Aorta (tissue), 5 donors: ENCODE results near the gene LEUTX. TPM values are rescaled to one million over a fixed set of nuclear protein-coding genes. Genes with fewer than 3 reads are reported as not detected.

ENCODE experiments used
- ATAC-seq: fragments of 200-7000 bp; cut with Tn5 transposase; one replicate; pipeline ENCODE4 v1.9.1; 2022; ENCODE audit warnings: moderate library complexity; ENCODE audit not compliant: low FRiP score
- DNase-seq, 2 donors: peaks; one replicate each; pipeline ENCODE4 v3.0.0-alpha.2; 2020
- H3K27ac ChIP-seq, 2 donors: one replicate each; pipeline ENCODE4 v1.5.1; 2013; ENCODE audit warnings: low read length in 2 of 2, mild to moderate bottlenecking in 2 of 2, moderate library complexity in 2 of 2, control low read depth in 1 of 2, inconsistent platforms in 1 of 2, low read depth in 1 of 2
- H3K27me3 ChIP-seq, 2 donors: one replicate each; pipeline ENCODE4 v1.6.1; 2013; ENCODE audit warnings: control low read depth in 1 of 2, low read length in 1 of 2, mild to moderate bottlenecking in 1 of 2, moderate library complexity in 1 of 2; ENCODE audit not compliant: insufficient read depth in 2 of 2, control insufficient read depth in 1 of 2
- H3K36me3 ChIP-seq, 2 donors: one replicate each; pipeline ENCODE4 v1.6.1; 2013; ENCODE audit warnings: control low read depth in 1 of 2, low read length in 1 of 2, mild to moderate bottlenecking in 1 of 2; ENCODE audit not compliant: insufficient read depth in 2 of 2, control insufficient read depth in 1 of 2
- H3K4me1 ChIP-seq, 2 donors: one replicate each; pipeline ENCODE4 v1.6.1; 2013; ENCODE audit warnings: low read length in 2 of 2, control low read depth in 1 of 2, mild to moderate bottlenecking in 1 of 2, moderate library complexity in 1 of 2; ENCODE audit not compliant: insufficient read depth in 2 of 2, control insufficient read depth in 1 of 2
- H3K4me3 ChIP-seq, 2 donors: one replicate each; pipeline ENCODE4 v1.5.1; 2013; ENCODE audit warnings: low read length in 2 of 2, control low read depth in 1 of 2, mild to moderate bottlenecking in 1 of 2
- H3K9me3 ChIP-seq: one replicate; pipeline ENCODE4 v1.6.1; 2013; ENCODE audit warnings: mild to moderate bottlenecking, low read length; ENCODE audit not compliant: control insufficient read depth
- WGBS, 2 donors: extraction: QIAGEN DNeasy Blood & Tissue Kit; methylation state at CpG; one replicate each; pipeline ENCODE4 v1.1.7; 2013; 5-methylcytosine and 5-hydroxymethylcytosine counted together
- intact Hi-C, 2 donors: fragments of 100-400 bp; cut with DNase I; formaldehyde crosslinking; loops; one replicate each; pipeline versions ENCODE4 v1.14.2 to v1.15.0; 2022
- polyA plus RNA-seq, 2 donors: library from polyadenylated mRNA; stranded (reverse); fragments of 200-250 nt; gene quantifications; one replicate each; pipeline ENCODE4 v1.2.3, GENCODE V29; 2013
- total RNA-seq, 2 donors: library from RNA; stranded (reverse); fragmentation: NEBNext Ultra II Directional; extraction: Animal tissue kit (Norgen Biotek cat#: 25700); gene quantifications; one replicate each; pipeline ENCODE4 v1.2.1, GENCODE V29; 2021
- donor health status: healthy with polysubstance abuse.
- donor health status: Bipolar disorder and iron deficiency.
- donor health status: DM: no; HTN: no; CAD: no.
- donor health status: DM: no; HTN: no; CAD: no.
- donor health status: DM: yes; HTN: yes; CAD: no.

LEUTX gene
- total and polyA plus RNA-seq, 4 donors = not detected

DNA sequence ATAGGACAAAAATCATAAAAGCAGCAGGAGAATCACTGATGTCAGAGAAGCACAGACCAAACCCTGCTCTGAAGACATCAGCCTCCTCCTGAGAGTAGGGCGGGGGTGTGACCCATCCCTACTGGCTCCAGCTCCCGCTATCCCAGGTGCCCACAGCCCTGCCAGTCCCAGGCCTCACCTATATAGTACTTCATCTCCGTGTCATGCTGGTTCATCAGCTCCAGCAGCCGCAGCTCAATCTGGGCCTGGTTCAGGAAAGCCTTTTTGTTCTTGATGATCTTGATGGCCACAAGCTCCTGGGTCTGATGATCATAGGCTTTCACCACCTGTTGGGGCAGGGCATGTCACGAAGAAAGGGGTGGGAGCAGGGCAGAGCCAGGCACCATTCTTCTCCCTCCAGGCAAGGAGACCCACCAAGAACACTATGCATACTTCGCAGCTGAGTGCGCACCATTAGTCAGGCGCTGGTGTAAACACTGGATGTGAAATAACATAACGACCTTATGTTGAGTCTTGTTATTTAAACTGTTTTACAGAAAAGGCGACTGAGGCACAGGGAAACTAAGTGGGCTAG lies 51.1 kb downstream of the LEUTX start:
- Histone ChIP-seq H3K36me3 (peaks cover 0 to 2% of the 10 kb centered on the region in 2 donors), H3K27me3 (no peaks in the 10 kb centered on the region), H3K27ac (no peak overlapping the region), H3K4me1 (peaks cover 0 to 5% of the 10 kb centered on the region in 2 donors), H3K4me3 (no peak overlapping the region), H3K9me3 (no peaks in the 10 kb centered on the region)
- DNase-seq = no peak
- intact Hi-C loops = no loop called here
- no peak for ATAC-seq
- WGBS, 2 donors = 93 to 94% methylated on average over 10 of the region's 10 CpGs

DNA sequence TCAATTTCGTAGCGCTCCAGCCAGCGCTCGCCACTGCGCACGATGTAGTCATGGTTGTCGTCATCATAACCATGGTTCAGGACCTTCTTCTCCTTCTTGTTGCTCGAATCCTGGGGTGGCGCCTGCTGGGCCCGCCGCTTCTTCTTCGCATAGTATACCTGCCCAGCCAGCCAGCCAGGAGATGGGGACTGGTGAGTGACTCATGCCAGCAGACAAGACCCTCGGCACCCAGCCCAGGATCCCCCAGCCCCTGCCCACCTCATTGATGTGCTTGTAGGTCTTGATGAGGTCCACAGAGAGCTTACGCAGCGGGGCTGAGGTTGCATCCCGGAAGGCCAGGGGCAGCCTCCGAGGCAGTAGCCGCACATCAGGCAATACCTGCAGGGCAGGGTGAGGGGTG lies 51.8 kb downstream of the LEUTX start:
- DNase-seq = no peak
- 92 to 94% methylated on average over 18 of the region's 18 CpGs for WGBS, 2 donors
- intact Hi-C loops = no loop called here

DNA sequence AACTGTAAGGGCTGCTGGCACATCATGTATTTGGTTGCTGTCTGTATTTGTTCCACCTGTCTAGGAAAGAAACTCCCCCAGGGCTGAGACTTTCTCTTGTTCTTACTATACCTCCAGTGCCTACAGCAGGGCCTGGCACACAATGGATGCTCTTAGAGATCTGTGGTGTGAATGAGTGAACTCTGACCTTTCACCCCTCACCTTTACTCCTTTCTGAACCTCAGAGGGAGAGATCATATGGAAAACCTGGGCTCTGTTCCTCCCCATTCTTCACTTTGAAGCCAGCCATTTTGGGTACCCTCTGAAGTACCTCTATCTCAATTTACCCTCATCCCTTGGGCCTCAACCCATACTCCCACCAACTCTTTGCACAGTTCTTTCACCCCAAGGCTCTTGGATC lies 52.2 kb downstream of the LEUTX start:
- Histone ChIP-seq H3K27ac (no peak overlapping the region), H3K36me3 (peaks cover 0 to 2% of the 10 kb centered on the region in 2 donors), H3K27me3 (no peaks in the 10 kb centered on the region), H3K4me1 (peaks cover 0 to 5% of the 10 kb centered on the region in 2 donors), H3K9me3 (no peaks in the 10 kb centered on the region), H3K4me3 (no peak overlapping the region)
- intact Hi-C loops = no loop called here
- DNase-seq (no peak), ATAC-seq (no peak)

More for the DNA sequence above, 51.8 kb downstream of the LEUTX start:
- Histone ChIP-seq H3K27ac (no peak overlapping the region), H3K4me1 (peaks cover 0 to 5% of the 10 kb centered on the region in 2 donors), H3K36me3 (peaks cover 0 to 2% of the 10 kb centered on the region in 2 donors), H3K27me3 (no peaks in the 10 kb centered on the region), H3K4me3 (no peak overlapping the region), H3K9me3 (no peaks in the 10 kb centered on the region)
- no peak for ATAC-seq

DNA sequence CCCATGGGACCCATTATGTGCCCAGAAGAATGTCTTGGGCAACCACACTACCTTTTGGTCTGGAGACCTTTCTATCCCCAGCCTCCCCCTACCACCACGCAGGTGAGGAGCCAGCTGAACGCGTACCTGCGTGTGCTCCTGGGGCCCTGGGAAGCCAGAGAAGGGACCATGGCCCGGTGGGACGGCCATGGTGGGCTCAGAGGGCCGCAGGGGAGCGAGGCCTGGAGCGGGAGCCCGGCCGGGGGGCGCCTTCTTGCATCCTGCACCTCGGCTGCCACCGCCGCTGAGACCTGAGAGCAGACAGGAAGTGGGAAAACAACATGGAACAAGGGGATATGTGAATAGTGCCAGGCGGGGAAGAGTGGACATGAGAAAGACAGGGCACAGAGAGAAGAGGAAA lies 53.0 kb downstream of the LEUTX start:
- Histone ChIP-seq H3K36me3 (peaks cover 0 to 2% of the 10 kb centered on the region in 2 donors), H3K27ac (no peak overlapping the region), H3K9me3 (no peaks in the 10 kb centered on the region), H3K27me3 (no peaks in the 10 kb centered on the region), H3K4me3 (no peak overlapping the region), H3K4me1 (peaks cover 0 to 5% of the 10 kb centered on the region in 2 donors)
- no peak for ATAC-seq
- intact Hi-C loops = no loop called here
- WGBS, 2 donors = 88 to 90% methylated on average over 16 of the region's 16 CpGs
- DNase-seq = no peak

DNA sequence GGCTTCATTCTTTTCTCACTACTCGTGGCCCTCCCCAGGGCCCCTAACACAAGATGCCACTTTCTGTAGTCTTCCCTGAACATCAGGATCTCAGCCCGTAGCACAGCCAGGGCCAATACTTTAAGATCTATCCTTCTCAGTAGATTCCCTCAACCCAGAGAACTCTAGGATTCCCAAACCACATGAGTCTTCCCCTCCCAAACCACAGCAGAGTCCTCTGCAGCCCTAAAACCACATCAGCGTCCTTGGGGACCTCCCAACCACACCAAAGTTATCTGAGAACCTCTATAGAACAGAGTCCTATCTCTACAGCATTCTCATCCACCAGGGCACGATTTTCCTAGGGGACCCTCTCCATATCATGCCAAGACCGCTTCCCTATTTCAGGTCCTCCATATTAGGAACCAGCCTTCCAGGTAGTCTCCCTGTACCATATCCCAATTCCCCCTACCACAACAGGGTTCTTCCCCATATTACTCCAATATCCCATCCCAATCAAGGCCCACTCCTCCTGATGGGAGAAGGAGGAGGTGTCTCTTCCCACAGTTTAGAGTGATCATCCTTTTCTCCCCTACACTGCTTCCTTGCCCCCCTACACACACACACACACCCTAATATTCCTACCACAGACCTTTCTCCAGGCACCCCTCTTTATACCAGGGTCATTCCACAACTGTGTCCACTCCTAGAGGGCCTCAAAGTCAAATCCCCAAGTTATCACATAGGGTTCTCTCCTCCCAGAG lies 53.9 kb downstream of the LEUTX start:
- Histone ChIP-seq H3K36me3 (peaks cover 0 to 4% of the 10 kb centered on the region in 2 donors), H3K27ac (peak overlapping the region in 1 of 2 donors; percentile 19), H3K4me1 (peaks cover 0 to 5% of the 10 kb centered on the region in 2 donors), H3K27me3 (no peaks in the 10 kb centered on the region), H3K9me3 (no peaks in the 10 kb centered on the region), H3K4me3 (peak overlapping the region in 1 of 2 donors; percentile 55)
- DNase-seq (no peak), ATAC-seq (no peak)
- intact Hi-C loops = no loop called here
- 64 to 71% methylated on average over 5 of the region's 5 CpGs for WGBS, 2 donors

DNA sequence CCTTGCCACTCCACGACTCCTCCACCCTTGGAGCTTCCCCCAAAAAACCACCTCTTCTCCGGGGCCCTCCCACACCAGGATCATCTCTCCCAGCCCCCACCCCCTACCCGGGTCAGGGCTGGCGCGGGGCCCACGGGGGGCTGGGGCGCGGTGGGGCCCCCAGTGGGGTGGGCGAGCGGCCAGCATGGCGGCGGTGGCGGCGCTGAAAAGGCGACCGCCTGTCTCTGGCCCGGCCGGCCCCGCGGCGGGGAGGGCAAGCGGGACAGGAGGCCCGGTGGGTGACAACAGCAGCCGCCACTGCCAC lies 54.5 kb downstream of the LEUTX start:
- H3K4me1 ChIP-seq = peaks cover 0 to 5% of the 10 kb centered on the region in 2 donors
- WGBS, 2 donors = 1% methylated on average over 24 of the region's 24 CpGs
- H3K27ac ChIP-seq = no peak overlapping the region
- no peaks in the 10 kb centered on the region for H3K27me3 ChIP-seq
- H3K4me3 ChIP-seq = peak overlapping the region; percentile 49 to 55
- no peak for ATAC-seq
- DNase-seq = no peak
- peaks cover 2 to 6% of the 10 kb centered on the region in 2 donors for H3K36me3 ChIP-seq
- intact Hi-C loops = no loop called here
- no peaks in the 10 kb centered on the region for H3K9me3 ChIP-seq

DNA sequence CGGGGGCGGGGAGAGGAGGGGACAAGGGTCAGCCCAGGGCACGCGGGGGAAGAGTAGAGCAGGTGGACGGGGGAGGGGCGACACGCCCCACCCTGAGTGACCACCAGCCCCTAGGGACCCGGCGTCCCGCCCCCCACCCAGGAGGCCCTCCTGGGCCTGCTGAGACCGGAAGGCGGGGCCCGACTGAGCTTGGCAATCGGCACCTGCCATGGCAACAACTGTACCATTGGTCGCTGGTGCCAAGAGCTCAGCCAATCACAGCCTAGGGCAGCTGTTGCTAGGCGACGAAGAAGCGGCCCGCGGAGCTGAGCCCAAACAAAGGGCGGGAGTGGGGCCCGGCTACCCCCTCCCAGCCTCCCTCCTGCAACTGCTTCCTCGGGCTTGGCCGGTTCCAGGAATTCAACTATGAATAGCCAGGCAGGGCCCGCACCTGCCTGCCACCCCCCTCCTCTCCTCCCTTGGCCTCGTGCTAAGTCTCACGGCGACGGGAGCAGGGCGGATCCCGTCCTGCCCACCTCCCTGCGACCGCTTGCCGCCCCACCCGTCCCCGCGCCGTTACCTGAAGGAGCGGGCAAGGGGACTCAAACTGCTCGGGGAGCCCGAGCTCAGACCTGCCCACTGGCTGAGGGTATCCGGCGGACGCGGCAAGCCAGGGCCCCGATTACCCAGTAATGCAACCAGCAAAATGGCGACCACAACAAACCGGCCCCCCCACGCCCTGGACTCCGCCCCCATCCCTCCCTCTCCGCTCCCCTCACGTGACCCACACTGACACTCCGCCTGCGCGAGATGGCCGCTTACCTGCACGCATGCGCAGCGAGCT lies 55.0 kb downstream of the LEUTX start, which contains the start of gene DYRK1B:
Gene DYRK1B (minus strand): TSS at position 699 of the 823 bp plus-strand sequence. CDS start 2,295 bp downstream, outside the sequence.
- H3K27ac ChIP-seq = peak within 1 kb of the TSS in 1 of 2 donors; percentile 45
- peaks cover 2 to 6% of the 10 kb centered on the region in 2 donors for H3K36me3 ChIP-seq
- intact Hi-C loops = no loop called here
- H3K4me3 ChIP-seq = peak within 1 kb of the TSS; percentile 55 to 67
- DNase-seq (peak; percentile 99), ATAC-seq (peak; percentile 98)
- 0% methylated on average over 43 to 59 of the region's 59 CpGs for WGBS, 2 donors
- H3K4me1 ChIP-seq = peaks cover 0 to 5% of the 10 kb centered on the region in 2 donors
- no peaks in the 10 kb centered on the region for H3K27me3 ChIP-seq
- no peaks in the 10 kb centered on the region for H3K9me3 ChIP-seq

DNA sequence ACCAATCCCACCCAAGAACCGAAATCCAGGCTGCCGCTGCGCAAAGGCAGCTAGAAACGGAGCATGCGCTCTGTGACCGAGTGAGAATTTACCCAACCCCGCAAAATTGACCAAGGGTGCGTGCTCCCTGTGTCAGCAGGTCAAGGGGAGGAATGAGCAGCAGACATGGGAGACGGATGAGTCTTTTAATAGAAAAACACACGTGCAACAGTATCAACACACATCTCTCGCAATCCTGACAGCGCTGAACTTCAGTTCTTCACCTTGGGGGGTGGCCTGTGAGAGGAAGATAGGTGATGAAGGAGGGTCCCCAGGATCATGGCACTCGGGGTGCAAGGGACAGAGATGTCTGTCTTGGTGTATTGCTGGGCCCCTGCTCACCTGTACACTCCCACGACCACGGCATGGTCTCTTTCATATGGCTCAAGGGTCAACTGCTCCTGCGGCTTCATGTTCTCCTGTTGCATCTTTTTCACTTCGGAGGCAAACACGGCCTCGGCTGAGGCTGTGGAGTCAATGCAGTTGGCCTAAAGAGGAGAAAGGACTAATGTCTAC lies 55.7 kb downstream of the LEUTX start:
- Histone ChIP-seq H3K4me1 (peaks cover 0 to 5% of the 10 kb centered on the region in 2 donors), H3K36me3 (peaks cover 2 to 6% of the 10 kb centered on the region in 2 donors), H3K27me3 (no peaks in the 10 kb centered on the region), H3K27ac (peak overlapping the region in 1 of 2 donors; percentile 23), H3K9me3 (no peaks in the 10 kb centered on the region), H3K4me3 (no peak overlapping the region)
- WGBS, 2 donors = 43 to 44% methylated on average over 19 of the region's 19 CpGs
- ATAC-seq (no peak), DNase-seq (no peak)
- intact Hi-C loops = no loop called here
